ENCODE measurements around the gene PLET1.

GRCh38 chr11:112308651-112309050, 48.0 kb upstream of the PLET1 start:
- TF ChIP-seq, protein P1, sequence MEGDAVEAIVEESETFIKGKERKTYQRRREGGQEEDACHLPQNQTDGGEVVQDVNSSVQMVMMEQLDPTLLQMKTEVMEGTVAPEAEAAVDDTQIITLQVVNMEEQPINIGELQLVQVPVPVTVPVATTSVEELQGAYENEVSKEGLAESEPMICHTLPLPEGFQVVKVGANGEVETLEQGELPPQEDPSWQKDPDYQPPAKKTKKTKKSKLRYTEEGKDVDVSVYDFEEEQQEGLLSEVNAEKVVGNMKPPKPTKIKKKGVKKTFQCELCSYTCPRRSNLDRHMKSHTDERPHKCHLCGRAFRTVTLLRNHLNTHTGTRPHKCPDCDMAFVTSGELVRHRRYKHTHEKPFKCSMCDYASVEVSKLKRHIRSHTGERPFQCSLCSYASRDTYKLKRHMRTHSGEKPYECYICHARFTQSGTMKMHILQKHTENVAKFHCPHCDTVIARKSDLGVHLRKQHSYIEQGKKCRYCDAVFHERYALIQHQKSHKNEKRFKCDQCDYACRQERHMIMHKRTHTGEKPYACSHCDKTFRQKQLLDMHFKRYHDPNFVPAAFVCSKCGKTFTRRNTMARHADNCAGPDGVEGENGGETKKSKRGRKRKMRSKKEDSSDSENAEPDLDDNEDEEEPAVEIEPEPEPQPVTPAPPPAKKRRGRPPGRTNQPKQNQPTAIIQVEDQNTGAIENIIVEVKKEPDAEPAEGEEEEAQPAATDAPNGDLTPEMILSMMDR (tag by site-specific recombination; IDR thresholded peaks at IDR 0.05) = no peak
- no peak for TF ChIP-seq KLF10 (tag by site-specific recombination; IDR thresholded peaks at IDR 0.05)
- TF ChIP-seq ZBTB26 (tag by site-specific recombination; optimal IDR thresholded peaks at IDR 0.05) = no peak
- no peak for TF ChIP-seq ZNF311 (tag by site-specific recombination; IDR thresholded peaks at IDR 0.05; ENCODE audit: borderline replicate concordance)
- no peak for TF ChIP-seq KLF9 (tag by site-specific recombination; IDR thresholded peaks at IDR 0.05; ENCODE audit: low read depth)
- TF ChIP-seq ZNF830 (tag by site-specific recombination; IDR thresholded peaks at IDR 0.05; ENCODE audit: low read depth) = no peak
- TF ChIP-seq, protein P2, sequence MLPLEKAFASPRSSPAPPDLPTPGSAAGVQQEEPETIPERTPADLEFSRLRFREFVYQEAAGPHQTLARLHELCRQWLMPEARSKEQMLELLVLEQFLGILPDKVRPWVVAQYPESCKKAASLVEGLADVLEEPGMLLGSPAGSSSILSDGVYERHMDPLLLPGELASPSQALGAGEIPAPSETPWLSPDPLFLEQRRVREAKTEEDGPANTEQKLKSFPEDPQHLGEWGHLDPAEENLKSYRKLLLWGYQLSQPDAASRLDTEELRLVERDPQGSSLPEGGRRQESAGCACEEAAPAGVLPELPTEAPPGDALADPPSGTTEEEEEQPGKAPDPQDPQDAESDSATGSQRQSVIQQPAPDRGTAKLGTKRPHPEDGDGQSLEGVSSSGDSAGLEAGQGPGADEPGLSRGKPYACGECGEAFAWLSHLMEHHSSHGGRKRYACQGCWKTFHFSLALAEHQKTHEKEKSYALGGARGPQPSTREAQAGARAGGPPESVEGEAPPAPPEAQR (tag by site-specific recombination; IDR thresholded peaks at IDR 0.05) = no peak
- no peak for TF ChIP-seq ZNF510 (tag by site-specific recombination; IDR thresholded peaks at IDR 0.05; ENCODE audit: insufficient replicate concordance)
- TF ChIP-seq, protein P3, sequence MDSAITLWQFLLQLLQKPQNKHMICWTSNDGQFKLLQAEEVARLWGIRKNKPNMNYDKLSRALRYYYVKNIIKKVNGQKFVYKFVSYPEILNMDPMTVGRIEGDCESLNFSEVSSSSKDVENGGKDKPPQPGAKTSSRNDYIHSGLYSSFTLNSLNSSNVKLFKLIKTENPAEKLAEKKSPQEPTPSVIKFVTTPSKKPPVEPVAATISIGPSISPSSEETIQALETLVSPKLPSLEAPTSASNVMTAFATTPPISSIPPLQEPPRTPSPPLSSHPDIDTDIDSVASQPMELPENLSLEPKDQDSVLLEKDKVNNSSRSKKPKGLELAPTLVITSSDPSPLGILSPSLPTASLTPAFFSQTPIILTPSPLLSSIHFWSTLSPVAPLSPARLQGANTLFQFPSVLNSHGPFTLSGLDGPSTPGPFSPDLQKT (IDR thresholded peaks at IDR 0.05; ENCODE audit: borderline replicate concordance, low read depth, low read length) = no peak
- no peak for TF ChIP-seq ZFP41 (tag by site-specific recombination; IDR thresholded peaks at IDR 0.05; ENCODE audit: borderline replicate concordance)

Data from HEK293 (cell line).